ENCODE measurements around the gene MAP2K7.
"Not testable (repeated sequence)": the region's sequence is repeated elsewhere in the genome, so short reads cannot be mapped to it uniquely, and the experiment has no call there.

Gene MAP2K7

GRCh38 chr19:7879111-7879807, 24.4 kb upstream of the MAP2K7 start:
- H3K9me3 ChIP-seq (ENCODE audit: control insufficient read depth, low read length): no peaks in the 10 kb centered on the region
- H3K4me1 ChIP-seq (ENCODE audit: control insufficient read depth, insufficient read depth, low read length): peaks cover 5% of the 10 kb centered on the region
- H3K9ac ChIP-seq (ENCODE audit: low read length): no peak overlapping the region
- no peak overlapping the region for H3K4me3 ChIP-seq (ENCODE audit: low read length)
- H3K36me3 ChIP-seq (ENCODE audit: control insufficient read depth, insufficient read depth, low read length): no peaks in the 10 kb centered on the region
- peaks cover 12% of the 10 kb centered on the region for H3K27me3 ChIP-seq (ENCODE audit: control insufficient read depth, insufficient read depth, low read length)

- H3K9ac ChIP-seq (ENCODE audit: low read length): no peak overlapping the region
- peaks cover under 1% of the 10 kb centered on the region for H3K4me1 ChIP-seq (ENCODE audit: control insufficient read depth, insufficient read depth, low read length)
- H3K9me3 ChIP-seq (ENCODE audit: control insufficient read depth, low read length): no peaks in the 10 kb centered on the region
- peaks cover 6% of the 10 kb centered on the region for H3K27me3 ChIP-seq (ENCODE audit: control insufficient read depth, insufficient read depth, low read length)
- no peaks in the 10 kb centered on the region for H3K36me3 ChIP-seq (ENCODE audit: control insufficient read depth, insufficient read depth, low read length)
- H3K4me3 ChIP-seq (ENCODE audit: low read length): no peak overlapping the region
Measured at GRCh38 chr19:7879836-7880235, 23.8 kb upstream of the MAP2K7 start.

GRCh38 chr19:7881910-7882309, 21.8 kb upstream of the MAP2K7 start:
- Histone ChIP-seq H3K9ac (ENCODE audit: low read length) (no peak overlapping the region), H3K27me3 (ENCODE audit: control insufficient read depth, insufficient read depth, low read length) (no peaks in the 10 kb centered on the region), H3K36me3 (ENCODE audit: control insufficient read depth, insufficient read depth, low read length) (no peaks in the 10 kb centered on the region), H3K4me3 (ENCODE audit: low read length) (no peak overlapping the region), H3K4me1 (ENCODE audit: control insufficient read depth, insufficient read depth, low read length) (no peaks in the 10 kb centered on the region), H3K9me3 (ENCODE audit: control insufficient read depth, low read length) (no peaks in the 10 kb centered on the region)

- peaks cover 3% of the 10 kb centered on the region for H3K4me1 ChIP-seq (ENCODE audit: control insufficient read depth, insufficient read depth, low read length)
Measured at GRCh38 chr19:7883105-7883504, 20.6 kb upstream of the MAP2K7 start.

GRCh38 chr19:7883796-7884570, 19.7 kb upstream of the MAP2K7 start:
- Histone ChIP-seq H3K27me3 (ENCODE audit: control insufficient read depth, insufficient read depth, low read length) (peaks cover 3% of the 10 kb centered on the region), H3K4me3 (ENCODE audit: low read length) (no peak overlapping the region), H3K9me3 (ENCODE audit: control insufficient read depth, low read length) (no peaks in the 10 kb centered on the region), H3K36me3 (ENCODE audit: control insufficient read depth, insufficient read depth, low read length) (no peaks in the 10 kb centered on the region), H3K9ac (ENCODE audit: low read length) (no peak overlapping the region), H3K4me1 (ENCODE audit: control insufficient read depth, insufficient read depth, low read length) (peaks cover 10% of the 10 kb centered on the region)

More at GRCh38 chr19:7883105-7883504, 20.6 kb upstream of the MAP2K7 start:
- no peak overlapping the region for H3K4me3 ChIP-seq (ENCODE audit: low read length)
- no peaks in the 10 kb centered on the region for H3K27me3 ChIP-seq (ENCODE audit: control insufficient read depth, insufficient read depth, low read length)
- no peak overlapping the region for H3K9ac ChIP-seq (ENCODE audit: low read length)
- H3K9me3 ChIP-seq (ENCODE audit: control insufficient read depth, low read length): no peaks in the 10 kb centered on the region
- H3K36me3 ChIP-seq (ENCODE audit: control insufficient read depth, insufficient read depth, low read length): no peaks in the 10 kb centered on the region

- no peaks in the 10 kb centered on the region for H3K9me3 ChIP-seq (ENCODE audit: control insufficient read depth, low read length)
- H3K27me3 ChIP-seq (ENCODE audit: control insufficient read depth, insufficient read depth, low read length): peaks cover 3% of the 10 kb centered on the region
- H3K9ac ChIP-seq (ENCODE audit: low read length): no peak overlapping the region
- H3K4me1 ChIP-seq (ENCODE audit: control insufficient read depth, insufficient read depth, low read length): peaks cover 12% of the 10 kb centered on the region
- H3K36me3 ChIP-seq (ENCODE audit: control insufficient read depth, insufficient read depth, low read length): no peaks in the 10 kb centered on the region
- no peak overlapping the region for H3K4me3 ChIP-seq (ENCODE audit: low read length)
Measured at GRCh38 chr19:7885818-7886217, 17.9 kb upstream of the MAP2K7 start.

- Histone ChIP-seq H3K4me3 (ENCODE audit: low read length) (no peak overlapping the region), H3K4me1 (ENCODE audit: control insufficient read depth, insufficient read depth, low read length) (peaks cover 12% of the 10 kb centered on the region)
Measured at GRCh38 chr19:7887408-7888144, 16.1 kb upstream of the MAP2K7 start.

GRCh38 chr19:7888145-7888825, 15.4 kb upstream of the MAP2K7 start, which contains the start of gene LRRC8E:
LRRC8E (plus strand) TSS chr19:7888510; CDS start chr19:7895604, 7,094 bp downstream.
- Histone ChIP-seq H3K36me3 (ENCODE audit: control insufficient read depth, insufficient read depth, low read length) (no peaks in the 10 kb centered on the region), H3K9me3 (ENCODE audit: control insufficient read depth, low read length) (no peaks in the 10 kb centered on the region), H3K4me3 (ENCODE audit: low read length) (peak within 1 kb of the TSS; percentile 56), H3K9ac (ENCODE audit: low read length) (peak within 1 kb of the TSS; percentile 86), H3K4me1 (ENCODE audit: control insufficient read depth, insufficient read depth, low read length) (peaks cover 12% of the 10 kb centered on the region), H3K27me3 (ENCODE audit: control insufficient read depth, insufficient read depth, low read length) (peaks cover 3% of the 10 kb centered on the region)

More at GRCh38 chr19:7887408-7888144, 16.1 kb upstream of the MAP2K7 start:
- H3K27me3 ChIP-seq (ENCODE audit: control insufficient read depth, insufficient read depth, low read length): peaks cover 3% of the 10 kb centered on the region
- H3K9ac ChIP-seq (ENCODE audit: low read length): peak overlapping the region; percentile 86
- no peaks in the 10 kb centered on the region for H3K36me3 ChIP-seq (ENCODE audit: control insufficient read depth, insufficient read depth, low read length)
- no peaks in the 10 kb centered on the region for H3K9me3 ChIP-seq (ENCODE audit: control insufficient read depth, low read length)

GRCh38 chr19:7888826-7889217, 14.9 kb upstream of the MAP2K7 start:
- peak overlapping the region; percentile 86 for H3K9ac ChIP-seq (ENCODE audit: low read length)
- peaks cover 3% of the 10 kb centered on the region for H3K27me3 ChIP-seq (ENCODE audit: control insufficient read depth, insufficient read depth, low read length)
- H3K9me3 ChIP-seq (ENCODE audit: control insufficient read depth, low read length): no peaks in the 10 kb centered on the region
- peak overlapping the region; percentile 56 for H3K4me3 ChIP-seq (ENCODE audit: low read length)
- no peaks in the 10 kb centered on the region for H3K36me3 ChIP-seq (ENCODE audit: control insufficient read depth, insufficient read depth, low read length)
- H3K4me1 ChIP-seq (ENCODE audit: control insufficient read depth, insufficient read depth, low read length): peaks cover 12% of the 10 kb centered on the region

- not testable (repeated sequence) for H3K4me3 ChIP-seq (ENCODE audit: low read length); H3K9ac ChIP-seq (ENCODE audit: low read length)
Measured at GRCh38 chr19:7893362-7894101, 10.1 kb upstream of the MAP2K7 start.

More at GRCh38 chr19:7893362-7894101, 10.1 kb upstream of the MAP2K7 start:
- not testable (repeated sequence) for H3K9me3 ChIP-seq (ENCODE audit: control insufficient read depth, low read length); H3K27me3 ChIP-seq (ENCODE audit: control insufficient read depth, insufficient read depth, low read length); H3K36me3 ChIP-seq (ENCODE audit: control insufficient read depth, insufficient read depth, low read length)
- peaks cover 21% of the 10 kb centered on the region for H3K4me1 ChIP-seq (ENCODE audit: control insufficient read depth, insufficient read depth, low read length)
